Body of pancreas (tissue), 4 donors: ENCODE measurements around the gene PPP1R9B. TPM values are rescaled to one million over a fixed set of nuclear protein-coding genes. Genes with fewer than 3 reads are reported as not detected.
A peak's percentile ranks its signal among the peaks of the same experiment; 100 is the strongest.

Experiments used
- ATAC-seq: fragments of 150-250 bp; one replicate; pipeline ENCODE4 v1.9.1; 2016
- DNase-seq, 4 donors: peaks; one replicate each; pipeline ENCODE4 v3.0.0-alpha.2; 2019
- H3K27ac ChIP-seq, 4 donors: fragments of 200-600 bp; sonication (generic); 1 replicate in 3 of 4; 2 replicates in 1 of 4; pipeline versions ENCODE4 v1.5.1 to v1.6.1; 2016 to 2019; ENCODE audit warnings: mild to moderate bottlenecking in 1 of 4, mixed read lengths in 1 of 4, moderate library complexity in 1 of 4
- H3K27me3 ChIP-seq, 2 donors: fragments of 200-600 bp; sonication (generic); one replicate each; pipeline ENCODE4 v1.6.0; 2016; ENCODE audit warnings: mild to moderate bottlenecking in 1 of 2
- H3K36me3 ChIP-seq, 2 donors: fragments of 200-600 bp; sonication (generic); replicated peaks in 1 of 2; 2 replicates each; pipeline ENCODE4 v1.5.1; 2016; ENCODE audit warnings: low read depth in 2 of 2; ENCODE audit not compliant: insufficient read depth in 1 of 2
- H3K4me1 ChIP-seq: fragments of 200-600 bp; sonication (generic); one replicate; pipeline ENCODE4 v1.6.0; 2016
- H3K4me3 ChIP-seq, 2 donors: fragments of 200-600 bp; sonication (generic); 1 replicate in 1 of 2; 2 replicates in 1 of 2; pipeline ENCODE4 v1.5.1; 2016 to 2019
- H3K9me3 ChIP-seq, 3 donors: fragments of 200-600 bp; sonication (generic); 1 replicate in 2 of 3; 2 replicates in 1 of 3; pipeline ENCODE4 v1.5.1; 2016
- CTCF ChIP-seq, 7 experiments: fragments of 450-650 bp in 4 of 7; fragments of 200-600 bp in 3 of 7; sonication (generic) in 3 of 7; IDR thresholded peaks; one replicate each; pipeline ENCODE4 v1.5.1; 2016 to 2019; ENCODE audit warnings: antibody characterized with exemption in 7 of 7
- POLR2A ChIP-seq, 3 donors: fragments of 450-650 bp; IDR thresholded peaks; one replicate each; pipeline ENCODE4 v1.6.1; 2016; ENCODE audit warnings: antibody characterized with exemption in 3 of 3, mild to moderate bottlenecking in 2 of 3
- WGBS, 2 donors: methylation state at CpG; one replicate each; pipeline ENCODE4 v1.1.5; 2017; 5-methylcytosine and 5-hydroxymethylcytosine counted together
- intact Hi-C: fragments of 100-400 bp; cut with DNase I; formaldehyde crosslinking; loops from one replicate; pipeline ENCODE4 v1.15.1; 2023
- total RNA-seq, 2 donors: library from RNA; depleted of rRNA; stranded (reverse); fragments of >200 nt; gene quantifications; one replicate each; pipeline ENCODE4 v1.1.0, GENCODE V29; 2016

The PPP1R9B gene
- total RNA-seq, 2 donors from 2014 or later = 20.0 to 31.0 TPM

GRCh38 chr17:50087246-50087911 is 63.1 kb downstream of the PPP1R9B start:
- H3K27ac ChIP-seq = no peak overlapping the region
- peaks cover 0 to 5% of the 10 kb centered on the region in 2 donors for H3K36me3 ChIP-seq
- peak; percentile 84 for ATAC-seq

More at GRCh38 chr17:50087246-50087911, 63.1 kb downstream of the PPP1R9B start:
- Histone ChIP-seq H3K4me3 (no peak overlapping the region), H3K9me3 (no peaks in the 10 kb centered on the region), H3K4me1 (no peaks in the 10 kb centered on the region), H3K27me3 (no peaks in the 10 kb centered on the region)
- WGBS, 2 donors = 33 to 36% methylated on average over 8 to 10 of the region's 10 CpGs
- TF ChIP-seq CTCF (IDR thresholded peaks at IDR 0.05) (peak; percentile 87 to 96 (median 92)), POLR2A (IDR thresholded peaks at IDR 0.05) (no peak)
- peak; percentile 77 to 80 (median 77) for DNase-seq
- intact Hi-C loops = loop anchor here (5.0 kb wide), 1 partner anchor 60 kb away; no protein-coding TSS in a partner anchor

Other genes starting within 250 kb of the PPP1R9B start
- gene DLX4, start 181.5 kb downstream of the PPP1R9B start, total RNA-seq = not detected
- gene DLX3, start 155.5 kb downstream of the PPP1R9B start, total RNA-seq = not detected
- gene ITGA3, start 94.6 kb downstream of the PPP1R9B start, total RNA-seq = 10 to 100 TPM; 31.0 to 36.3 TPM
- gene PDK2, start 55.3 kb downstream of the PPP1R9B start, total RNA-seq = 100 to 1,000 TPM in 1 of 2 donors, 10 to 100 TPM in 1; 27.0 to 119 TPM
- not detected for gene SAMD14, start 20.5 kb downstream of the PPP1R9B start, total RNA-seq
- gene SGCA, start 15.3 kb upstream of the PPP1R9B start, total RNA-seq = 1 to 10 TPM in 1 of 2 donors, not detected in 1; 1.3 TPM
- gene COL1A1, start 51.0 kb upstream of the PPP1R9B start, total RNA-seq = 10 to 100 TPM; 11.2 to 62.3 TPM
- not detected for gene TMEM92, start 123.8 kb upstream of the PPP1R9B start, total RNA-seq
- 10 to 100 TPM; 22.8 to 31.3 TPM for gene XYLT2, start 195.4 kb upstream of the PPP1R9B start, total RNA-seq
- gene MRPL27, start 222.5 kb upstream of the PPP1R9B start, total RNA-seq = 10 to 100 TPM; 26.5 to 31.3 TPM
- not detected for gene EME1, start 222.6 kb upstream of the PPP1R9B start, total RNA-seq
- 100 to 1,000 TPM in 1 of 2 donors, 10 to 100 TPM in 1; 70.8 to 113 TPM for gene LRRC59, start 246.8 kb upstream of the PPP1R9B start, total RNA-seq